Fibroblast of gingiva (primary cell): ENCODE data around the gene ADAMTS2.
A peak's percentile ranks its signal among the peaks of the same experiment; 100 is the strongest.

Experiments
- DNase-seq: peaks from one replicate; pipeline ENCODE4 v3.0.0-alpha.2; 2011; ENCODE audit warnings: low read depth

Gene ADAMTS2

DNA sequence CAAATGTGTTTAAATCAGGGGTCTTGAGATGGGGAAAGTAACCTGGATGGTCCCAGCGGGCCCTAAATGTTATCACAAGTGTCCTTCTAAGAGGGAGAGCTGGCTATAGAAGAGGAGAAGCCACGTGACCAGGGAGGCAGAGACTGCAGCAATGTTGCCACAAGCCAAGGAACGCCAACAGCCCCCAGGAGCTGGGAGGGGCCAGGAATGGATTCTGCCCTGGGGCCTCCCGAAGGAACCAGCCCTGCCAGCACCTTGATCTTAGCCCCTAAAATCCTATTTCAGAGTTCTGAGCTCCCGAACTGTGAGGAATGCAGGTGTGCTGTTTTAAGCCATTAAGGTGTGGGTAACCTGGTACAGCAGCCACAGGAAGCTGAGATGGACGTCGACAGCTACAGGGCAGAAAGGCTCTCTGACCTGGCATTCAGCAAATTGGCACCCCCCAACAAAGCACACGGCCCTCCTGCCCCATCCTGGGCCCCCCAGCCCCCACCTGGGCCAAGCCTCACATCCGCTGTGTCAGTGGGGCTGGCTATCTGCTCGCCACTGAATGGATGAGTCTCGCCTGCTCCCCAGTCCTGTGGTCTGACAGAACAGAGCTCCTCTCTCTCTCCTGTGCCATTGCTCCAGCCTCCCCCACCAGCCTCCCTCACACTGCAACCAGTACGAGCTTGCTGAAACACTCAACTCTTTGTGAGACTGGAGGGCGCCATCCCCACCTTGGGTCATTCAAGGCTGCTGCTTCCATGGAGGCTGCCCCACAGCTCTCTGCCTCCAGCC is 78.8 kb downstream of the ADAMTS2 start:
- no peak for DNase-seq

DNA sequence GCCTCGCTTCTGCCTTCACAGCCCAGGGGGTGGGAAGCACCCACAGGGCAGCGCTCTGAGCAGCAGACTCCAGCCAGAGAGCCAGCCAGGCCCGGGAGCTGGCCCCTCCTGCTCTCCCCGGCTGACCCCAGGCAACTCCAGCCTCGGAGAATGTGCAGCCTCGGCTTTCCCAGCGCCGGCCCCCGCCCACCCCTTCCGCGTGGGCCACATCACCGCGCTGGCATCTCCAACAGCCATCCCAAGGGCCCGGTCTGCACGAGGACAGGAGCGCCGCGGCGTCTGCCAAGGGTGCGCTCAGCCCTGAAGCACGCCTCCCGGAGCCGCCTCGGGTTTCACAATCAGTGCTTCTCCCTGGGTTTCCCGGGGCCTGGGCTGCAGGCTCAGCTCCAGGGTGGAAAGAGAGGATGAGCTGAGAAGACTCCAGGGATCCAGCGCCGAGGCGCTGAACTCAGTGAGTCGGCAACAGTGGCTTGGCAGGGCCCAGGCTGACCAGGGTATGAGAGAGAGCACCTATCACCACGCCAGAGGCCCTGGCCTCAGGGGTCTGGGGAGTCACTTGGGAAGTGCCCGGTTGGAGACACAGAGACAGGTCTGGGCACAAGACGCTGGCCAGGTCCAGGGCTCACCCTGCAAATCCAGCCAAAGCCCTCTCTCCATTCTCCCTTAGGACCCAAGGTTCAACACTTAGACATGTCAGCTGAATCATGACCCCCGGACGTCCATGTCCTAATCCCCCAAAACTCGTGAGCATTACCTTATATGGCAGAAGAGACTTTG is 79.6 kb downstream of the ADAMTS2 start:
- peak; percentile 99 for DNase-seq

DNA sequence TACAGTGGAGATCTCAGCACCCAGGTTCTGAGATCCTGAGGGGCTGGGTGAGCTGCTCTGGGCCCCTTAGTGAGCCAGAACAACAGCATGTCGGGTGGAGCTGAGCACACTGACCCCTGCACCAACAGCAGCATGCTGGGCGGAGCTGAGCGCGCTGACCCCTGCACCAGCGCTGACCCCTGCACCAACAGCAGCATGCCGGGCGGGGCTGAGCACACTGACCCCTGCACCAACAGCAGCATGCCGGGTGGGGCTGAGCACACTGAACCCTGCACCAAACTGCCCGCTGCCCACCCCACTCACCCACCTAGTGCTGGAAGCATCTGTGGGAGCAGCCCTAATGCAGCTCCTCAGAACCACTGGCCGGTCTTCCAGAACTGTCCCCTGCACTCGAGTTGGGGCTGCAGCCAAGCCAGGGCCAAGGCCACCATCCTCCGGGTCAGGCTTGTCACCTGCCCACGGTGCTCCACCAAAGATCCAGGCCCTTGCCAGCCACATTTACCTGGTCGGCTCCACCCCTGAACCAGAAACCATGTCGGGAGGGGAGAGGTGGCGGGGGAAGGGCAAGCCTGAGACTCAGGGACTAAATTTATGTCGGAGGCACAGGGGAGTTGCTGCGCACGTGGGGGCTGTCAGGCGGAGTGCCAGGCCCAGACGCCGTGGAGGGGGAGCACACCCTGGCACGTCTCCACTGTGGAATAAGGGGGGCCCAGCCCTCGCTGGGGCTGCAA is 80.3 kb downstream of the ADAMTS2 start:
- DNase-seq = no peak

DNA sequence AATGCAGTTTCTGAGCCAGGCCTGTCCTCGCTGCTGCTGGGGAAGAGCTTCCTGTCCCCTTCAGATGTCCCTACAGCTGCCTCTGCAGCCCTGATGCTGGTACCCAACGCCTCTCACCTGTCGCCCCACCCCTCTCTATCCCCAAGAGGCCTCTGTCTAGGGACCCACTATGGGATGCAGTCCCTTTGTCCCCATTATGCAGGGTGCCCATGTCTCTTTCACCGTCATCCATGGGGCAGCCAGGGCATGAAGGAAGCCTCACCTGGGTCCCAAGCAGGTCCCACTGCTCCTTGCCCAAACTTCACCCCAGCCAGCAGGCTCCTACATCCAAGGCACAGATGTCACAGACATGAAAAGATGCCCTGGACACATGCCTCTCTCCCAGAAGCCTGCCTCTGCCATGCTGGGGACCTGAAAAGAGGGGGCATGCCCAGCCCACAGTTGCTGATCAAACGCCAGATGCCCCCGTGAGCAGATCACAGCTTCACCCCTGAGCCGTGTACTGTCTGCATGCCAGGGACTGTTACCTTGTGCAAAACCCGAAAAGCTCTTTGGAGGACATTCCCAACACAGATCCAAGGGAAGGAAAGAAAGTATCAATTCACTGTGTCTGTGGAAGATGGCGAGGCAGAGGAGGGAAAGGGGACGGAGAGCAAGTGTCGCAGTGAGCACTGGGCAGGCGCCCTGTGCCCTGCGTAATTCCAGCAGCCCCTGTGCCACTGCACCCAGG is 81.0 kb downstream of the ADAMTS2 start:
- no peak for DNase-seq

DNA sequence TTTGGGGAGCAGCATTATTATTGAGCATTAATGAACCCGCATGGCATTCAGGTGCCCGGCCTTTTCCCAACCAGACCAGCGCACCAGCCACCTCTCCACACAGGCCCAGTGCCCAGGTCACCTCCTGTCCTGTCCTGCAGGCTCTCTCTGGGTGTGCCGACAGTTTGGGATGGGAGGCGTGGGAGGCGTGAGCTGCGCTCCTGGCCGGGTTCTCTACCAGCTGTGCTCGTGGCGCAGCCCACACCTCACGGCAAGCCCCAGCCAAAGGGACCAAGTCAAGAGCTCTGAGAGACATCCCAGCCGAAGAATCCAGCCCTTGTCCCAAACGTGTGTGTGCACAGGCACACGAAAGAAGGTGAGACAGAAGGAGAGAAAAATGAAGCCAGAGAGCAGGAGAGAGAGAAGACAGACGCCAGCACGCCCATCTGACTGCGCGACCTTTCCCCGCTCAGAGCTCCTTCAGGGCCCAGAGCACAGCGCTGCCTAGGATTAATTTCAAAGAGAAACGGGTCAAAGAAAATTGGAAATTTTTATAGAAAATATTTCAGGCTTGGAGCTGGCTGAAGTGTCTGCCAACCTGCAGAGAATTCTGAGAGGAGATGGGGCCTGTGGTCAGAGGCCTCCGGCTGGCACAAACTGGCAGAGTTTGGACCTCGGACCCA is 81.7 kb downstream of the ADAMTS2 start:
- no peak for DNase-seq

DNA sequence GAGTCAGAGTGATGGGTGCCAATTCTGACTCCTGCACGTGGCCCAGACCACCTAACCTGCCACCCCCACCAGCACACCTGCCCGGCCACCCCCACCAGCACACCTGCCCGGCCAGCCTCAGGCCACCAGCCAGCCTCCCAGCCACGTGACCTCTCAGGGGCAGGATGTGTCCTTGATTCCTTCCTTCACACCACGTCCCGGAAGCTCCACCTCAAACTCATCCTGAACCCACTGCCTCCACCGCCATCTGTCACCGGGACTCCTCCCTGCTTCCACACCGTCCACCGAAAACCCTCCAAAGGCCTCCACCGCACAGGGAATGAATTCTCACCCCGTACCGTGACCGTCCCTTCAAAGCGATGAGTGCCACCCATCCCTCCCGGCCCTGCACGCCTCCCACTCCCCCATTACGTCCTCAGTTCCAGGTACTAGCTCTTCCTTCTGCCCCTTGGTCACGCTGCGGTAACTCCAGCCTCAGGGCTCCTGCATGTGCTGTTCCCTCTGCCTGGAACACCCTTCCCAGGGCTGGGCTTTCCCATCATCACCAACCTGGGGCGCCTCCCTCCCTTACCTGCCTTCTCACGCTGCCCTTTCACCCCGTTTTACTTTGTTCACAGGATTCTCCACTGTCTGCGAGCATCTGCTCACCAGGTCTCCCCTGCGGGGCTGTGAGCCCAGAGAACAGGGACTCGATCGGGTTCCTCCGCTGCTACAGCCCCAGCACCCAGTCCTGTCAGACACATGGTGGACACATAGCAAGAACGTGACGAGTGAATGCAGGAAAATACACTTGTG is 82.9 kb downstream of the ADAMTS2 start:
- no peak for DNase-seq

DNA sequence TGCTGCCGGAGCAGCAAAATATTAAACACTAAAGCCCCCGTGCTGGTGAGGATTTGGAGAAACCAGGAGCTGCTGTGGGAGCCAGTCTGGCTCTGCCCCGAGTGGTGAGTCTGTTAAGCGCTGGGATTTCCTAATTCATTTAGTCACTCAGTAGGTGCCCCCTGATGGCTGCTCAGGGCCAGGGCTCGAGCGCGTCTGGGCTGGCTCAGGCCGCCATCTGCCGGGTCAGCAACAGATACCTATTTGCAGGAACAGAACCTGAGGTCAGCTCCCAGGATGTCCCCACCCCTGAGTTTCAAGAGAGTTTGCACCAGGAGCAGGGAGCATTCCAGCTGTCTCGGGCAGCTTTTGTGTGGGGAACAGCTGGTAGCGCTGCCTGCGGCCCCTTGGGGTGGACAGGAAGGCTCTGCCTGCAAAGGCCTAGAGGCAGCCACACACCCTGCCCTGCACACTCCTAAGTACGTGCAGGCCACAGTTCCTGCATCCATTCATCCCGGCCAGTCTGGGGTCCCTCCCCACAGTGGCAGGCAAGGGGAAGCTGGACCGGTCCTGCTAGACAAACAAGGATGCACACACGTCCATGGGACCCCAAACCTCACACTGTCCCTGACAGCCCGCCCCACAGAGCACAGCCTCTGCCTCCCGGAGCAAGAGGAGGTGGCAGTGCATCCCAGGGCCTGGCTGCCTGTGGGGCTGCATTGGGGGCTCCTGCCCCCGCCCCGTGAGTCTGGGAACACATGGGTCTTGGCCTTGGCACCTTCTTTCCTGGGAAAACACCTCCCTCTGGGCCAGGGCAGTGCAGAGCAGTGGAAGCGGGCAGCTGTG is 83.7 kb downstream of the ADAMTS2 start:
- peak; percentile 35 for DNase-seq

DNA sequence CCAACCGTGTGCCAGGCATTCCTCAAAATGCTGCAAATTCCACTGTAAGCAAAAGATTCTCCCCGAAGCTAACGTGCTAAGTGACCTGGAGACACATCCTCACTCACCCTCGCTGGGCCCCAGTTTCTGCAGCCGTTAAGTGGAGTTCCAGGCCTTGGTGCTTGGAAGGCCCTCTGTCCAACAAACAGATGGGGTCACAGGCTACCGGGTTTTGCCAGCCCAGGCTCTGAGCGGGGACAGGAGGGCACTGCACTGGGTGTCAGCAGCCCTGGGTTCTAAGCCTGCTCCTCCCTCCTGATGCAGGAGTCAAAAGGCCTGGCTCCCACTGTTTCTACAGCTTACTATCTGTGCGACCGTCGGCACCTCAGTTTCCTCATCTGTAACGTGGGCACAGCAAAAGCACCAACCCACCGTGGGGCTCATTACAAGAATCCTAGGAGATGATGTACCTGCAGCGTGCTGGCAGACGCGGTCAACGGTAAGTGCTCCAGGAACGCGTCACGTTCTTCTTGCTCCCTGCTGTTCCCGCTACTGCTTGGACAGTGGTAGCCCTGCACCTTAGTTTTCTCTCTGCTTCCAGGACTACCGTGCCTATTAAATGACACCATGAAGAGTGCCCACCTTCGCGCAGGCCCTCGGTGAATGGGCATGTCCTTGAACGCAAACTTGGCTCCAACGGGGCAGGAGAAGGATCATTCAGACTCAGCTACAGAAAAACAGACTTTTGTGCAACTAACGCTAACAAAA is 84.8 kb downstream of the ADAMTS2 start:
- no peak for DNase-seq

DNA sequence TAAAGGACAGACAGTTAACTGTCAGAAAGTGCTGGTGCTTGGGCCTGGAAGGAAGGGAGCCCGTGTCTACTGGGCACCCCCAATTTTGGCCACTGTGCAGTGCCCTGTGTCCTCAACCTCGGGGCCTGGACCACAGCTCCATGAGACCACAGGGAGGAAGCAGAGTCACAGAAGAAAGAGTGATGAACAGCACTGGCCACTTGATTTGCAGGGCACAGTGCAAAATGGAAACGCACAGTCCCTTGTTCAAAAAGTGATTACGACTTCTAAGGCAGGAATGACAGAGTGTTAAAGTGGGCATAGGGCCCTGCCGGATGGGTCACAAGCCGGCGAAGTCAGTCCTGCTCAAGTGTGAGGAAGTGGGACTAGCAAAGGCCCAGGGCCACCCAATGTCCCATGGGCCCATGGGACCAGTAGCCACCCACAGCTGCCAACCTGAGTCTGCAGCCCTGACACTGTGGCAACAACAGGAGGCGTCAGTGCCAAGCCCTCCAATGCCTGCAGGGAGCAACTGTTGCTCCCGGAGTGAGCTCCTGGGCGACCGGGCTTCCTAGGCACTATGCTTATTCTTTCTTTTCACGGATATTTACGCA is 85.4 kb downstream of the ADAMTS2 start:
- DNase-seq = no peak

DNA sequence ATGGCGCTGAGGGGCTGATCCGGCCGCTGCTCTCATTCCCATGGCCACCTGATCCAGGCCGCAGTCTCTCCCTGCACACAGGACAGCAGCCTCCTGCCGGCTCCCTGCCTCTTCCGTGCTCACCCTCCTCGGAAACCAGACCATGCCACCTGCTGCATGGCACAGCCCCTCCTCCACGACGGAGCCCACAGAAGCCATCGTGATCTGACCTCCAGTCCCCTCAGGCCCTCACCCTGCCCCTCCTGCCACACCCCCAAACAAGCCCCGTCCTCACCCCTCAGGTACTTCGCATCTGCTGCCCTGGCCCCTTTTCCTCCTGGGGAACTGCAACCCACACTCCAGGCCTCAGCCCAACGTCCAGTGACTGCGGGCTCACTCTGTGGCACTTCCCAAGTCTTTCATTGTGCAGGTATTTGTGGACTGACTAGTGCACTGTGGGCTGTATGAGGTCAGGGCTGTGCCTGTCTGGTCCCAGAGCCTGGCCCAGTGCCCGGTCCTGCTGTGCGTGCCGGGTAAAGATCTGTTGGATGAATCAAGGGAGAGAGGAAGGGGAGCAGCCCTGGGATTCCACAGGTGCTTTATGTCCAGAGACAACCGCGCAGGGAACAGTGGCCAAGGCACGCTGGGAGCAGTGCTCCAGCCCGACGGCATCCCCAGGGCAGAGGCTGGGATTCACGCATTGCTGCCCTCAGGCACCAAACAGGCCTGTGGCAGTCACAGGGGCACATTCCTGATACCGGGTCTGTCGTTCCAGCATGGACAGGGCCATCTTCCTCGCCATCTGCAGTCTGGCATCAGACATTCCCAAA is 86.1 kb downstream of the ADAMTS2 start:
- no peak for DNase-seq

DNA sequence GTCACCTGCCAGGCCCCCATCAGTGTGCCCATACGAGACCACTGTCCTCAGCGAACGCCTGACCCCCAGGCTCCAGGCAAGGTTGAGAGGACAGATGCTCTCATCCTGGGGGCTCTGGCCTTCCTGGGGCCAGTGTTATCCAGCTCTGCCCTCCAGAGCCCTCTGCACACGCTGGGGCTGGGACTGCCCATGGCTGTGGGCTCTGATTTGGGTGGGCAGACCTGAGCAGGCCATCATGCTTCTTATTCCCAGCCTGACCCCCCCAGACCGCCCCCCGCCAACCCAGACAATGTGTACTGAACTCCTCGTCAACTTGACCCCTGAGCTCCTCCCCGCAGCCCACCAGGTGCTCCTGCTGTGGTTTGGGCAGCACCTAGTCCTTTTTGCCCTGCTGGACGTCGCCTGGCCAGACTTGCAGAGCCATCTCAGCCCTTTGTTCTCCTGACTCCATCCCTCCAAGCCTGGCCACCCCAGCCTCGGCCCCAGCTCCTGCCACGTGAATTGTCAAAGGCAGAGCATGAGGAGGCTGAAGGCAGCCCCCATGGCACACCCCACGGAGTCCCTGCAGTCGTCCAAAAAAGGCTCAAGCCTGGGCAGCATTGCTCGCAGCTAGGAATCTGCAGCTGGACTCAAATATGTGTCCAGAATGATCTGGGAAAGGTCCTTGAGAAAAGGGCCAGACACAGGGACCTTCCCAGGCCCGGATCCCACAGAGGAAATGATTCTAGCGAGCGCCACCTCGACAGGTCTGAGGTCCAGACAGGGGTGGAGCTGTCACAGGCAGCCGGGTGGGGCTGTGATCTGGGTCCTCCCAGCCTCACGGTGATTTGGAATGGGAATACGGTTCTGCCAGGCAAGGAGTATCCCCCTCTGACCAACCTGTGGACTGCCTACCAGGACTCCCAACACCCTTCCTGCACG is 87.0 kb downstream of the ADAMTS2 start:
- no peak for DNase-seq

DNA sequence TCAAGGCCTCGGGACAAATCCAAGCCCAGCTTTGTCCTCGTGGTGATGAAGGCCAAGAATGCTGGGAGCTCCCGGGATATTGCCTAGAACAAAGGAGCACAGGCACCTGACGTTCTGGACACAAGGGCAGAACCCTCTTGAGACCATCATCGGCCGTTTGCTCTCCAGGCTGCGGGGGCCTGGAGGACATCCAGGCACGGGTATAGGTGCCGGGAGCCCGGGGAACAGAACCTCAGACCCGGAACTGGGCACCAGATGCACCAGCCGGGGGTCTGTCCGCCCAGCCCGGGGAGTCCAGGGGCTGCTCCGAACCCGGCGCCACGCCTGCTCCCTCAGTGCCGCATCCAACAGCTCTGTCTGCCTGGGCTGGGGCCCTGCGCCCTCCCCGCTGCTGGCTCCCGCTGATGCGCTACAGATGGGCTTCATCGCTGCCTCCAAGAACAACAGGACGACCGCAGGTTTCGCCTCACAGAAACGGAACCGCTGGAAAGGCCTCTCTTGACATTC is 88.0 kb downstream of the ADAMTS2 start:
- peak; percentile 18 for DNase-seq

DNA sequence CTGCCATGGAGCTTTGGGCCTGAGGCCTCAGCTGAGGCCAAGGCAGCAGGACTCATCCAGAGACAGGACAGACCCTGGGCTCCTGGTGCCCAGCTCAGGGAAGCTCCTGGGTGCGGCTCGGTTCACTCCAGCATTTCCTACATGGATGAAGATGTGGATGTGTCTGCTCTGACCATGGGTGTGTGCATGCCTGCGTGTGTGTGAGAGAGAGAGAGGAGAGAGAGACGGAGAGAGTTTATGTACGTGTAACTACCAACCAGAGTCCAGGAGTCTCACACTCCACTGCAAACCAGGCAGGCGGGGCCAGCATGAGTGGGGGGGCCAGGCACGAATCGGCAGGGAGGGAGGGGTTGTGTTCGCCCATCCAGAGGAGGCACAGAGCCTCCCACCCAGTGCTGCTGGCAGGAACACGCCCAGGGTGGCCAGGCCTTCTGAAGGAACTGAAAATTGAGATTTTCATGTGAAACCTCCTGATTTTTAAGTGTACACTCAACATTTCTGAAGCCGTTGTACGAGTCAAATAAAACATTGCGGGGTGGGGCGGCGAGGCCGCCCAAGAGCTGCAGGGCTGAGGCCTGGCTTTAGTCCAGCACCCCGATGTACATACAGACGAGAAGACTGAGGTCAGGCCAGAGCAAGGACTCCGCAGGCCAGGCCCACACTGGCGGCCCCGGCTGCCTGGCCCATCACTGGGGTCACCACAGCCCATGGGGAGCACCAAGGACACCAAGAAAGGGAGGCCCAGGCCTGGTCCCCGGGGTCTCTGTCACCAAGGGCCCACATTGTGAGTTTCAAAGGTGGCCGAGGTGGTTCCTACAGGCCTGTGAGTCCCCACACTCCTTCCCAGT is 88.7 kb downstream of the ADAMTS2 start:
- no peak for DNase-seq

DNA sequence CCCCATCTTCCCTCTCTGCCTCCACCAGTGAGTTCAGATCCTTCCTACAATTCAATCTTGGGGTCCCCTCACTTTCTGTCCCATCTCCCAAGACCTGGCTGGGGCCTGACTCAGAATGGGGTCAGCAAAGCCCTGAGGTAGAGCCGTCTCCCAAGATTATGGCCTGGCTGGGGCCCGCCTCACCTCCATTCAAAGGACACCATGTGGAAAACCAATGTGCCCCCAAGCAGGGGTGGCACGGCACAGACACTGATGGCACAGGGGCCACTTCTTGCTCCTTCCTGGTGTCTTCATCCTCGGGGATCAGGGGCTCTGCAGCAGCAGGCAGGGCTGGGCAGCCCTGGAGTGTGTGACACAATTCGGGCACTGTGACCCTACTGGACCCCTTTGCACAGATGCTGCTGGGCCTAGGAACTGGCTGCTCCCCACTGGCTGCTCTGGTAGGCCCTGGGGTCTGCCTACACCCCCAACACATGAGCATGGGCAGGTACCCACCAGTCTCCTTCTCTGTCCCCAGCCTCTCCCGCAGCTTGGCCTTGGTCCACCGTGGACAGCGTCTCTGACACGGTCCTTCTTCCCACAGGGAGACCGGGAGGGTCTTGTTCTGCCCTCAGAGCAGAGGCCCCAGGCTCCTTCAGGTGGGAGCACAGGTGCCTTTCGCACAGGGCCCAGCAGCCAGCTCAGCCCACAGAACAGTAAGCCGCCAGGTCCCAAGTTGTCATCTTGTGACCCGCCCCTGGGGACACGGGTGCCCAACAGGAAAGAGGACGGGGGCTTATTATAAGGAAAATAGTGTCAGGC is 89.5 kb downstream of the ADAMTS2 start:
- DNase-seq = no peak
